GM19043 (cell line): ENCODE measurements around the gene WDR36.

ENCODE experiments used
- ATAC-seq: cut with Tn5 transposase; IDR thresholded peaks from one replicate; pipeline ENCODE4 v1.9.1; 2021; ENCODE audit warnings: low read depth; ENCODE audit not compliant: unreplicated experiment

Gene WDR36

GRCh38 chr5:111173476-111173875, 81.3 kb downstream of the WDR36 start:
- ATAC-seq: no peak
